Nephron (organoid): ENCODE measurements around the gene PRSS16.

Experiments
- H3K27ac Mint-ChIP-seq, 3 experiments: 2 replicates each; pipeline ENCODE4 v1.8.0; 2020; ENCODE audit warnings: mixed read lengths in 3 of 3, mild to moderate bottlenecking in 2 of 3, moderate library complexity in 1 of 3
- H3K27me3 Mint-ChIP-seq: 2 replicates; pipeline ENCODE4 v1.8.0; 2021; ENCODE audit warnings: low read depth, mild to moderate bottlenecking, moderate library complexity, mixed read lengths
- H3K36me3 Mint-ChIP-seq: 2 replicates; pipeline ENCODE4 v1.8.0; 2020; ENCODE audit warnings: low read depth, mixed read lengths
- H3K4me1 Mint-ChIP-seq: 2 replicates; pipeline ENCODE4 v1.8.0; 2020; ENCODE audit warnings: mixed read lengths
- H3K4me3 Mint-ChIP-seq, 3 experiments: 2 replicates each; pipeline ENCODE4 v1.8.0; 2020; ENCODE audit warnings: mild to moderate bottlenecking in 3 of 3, mixed read lengths in 3 of 3, moderate library complexity in 2 of 3
- H3K9me3 Mint-ChIP-seq: 2 replicates; pipeline ENCODE4 v1.8.0; 2020; ENCODE audit warnings: mixed read lengths
- TF ChIP-seq, protein P1 (sequence below), 3 experiments: fragments of 200-600 bp; sonication (generic); IDR thresholded peaks; one replicate each; pipeline ENCODE4 v1.5.0; 2021; ENCODE audit warnings: antibody characterized with exemption in 3 of 3; ENCODE audit not compliant: unreplicated experiment in 3 of 3

The PRSS16 gene

DNA sequence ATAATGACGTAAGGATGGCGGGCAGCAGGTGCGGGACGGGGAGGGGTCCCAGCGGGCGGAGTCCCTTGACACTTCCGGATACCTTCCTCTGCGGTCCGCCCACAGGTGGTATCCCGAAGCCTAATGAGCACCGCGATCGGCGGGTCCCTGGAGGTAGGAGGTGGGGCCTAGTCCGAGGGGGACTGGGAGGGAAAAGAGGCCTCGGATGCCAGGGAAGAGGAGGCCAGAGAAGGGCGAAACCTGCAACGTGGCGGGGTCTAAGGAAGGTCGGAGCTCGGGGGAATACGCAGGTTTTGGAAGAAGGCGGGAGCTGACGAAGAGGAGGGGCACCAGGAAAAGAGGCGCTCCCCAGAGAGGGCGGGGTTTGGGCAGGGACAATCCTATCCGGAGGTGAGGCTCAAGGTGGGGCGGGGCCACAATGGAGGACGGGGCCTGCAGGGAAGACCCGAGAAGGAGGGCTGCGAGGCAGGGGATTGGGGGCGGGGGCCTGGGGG is 3.7 kb downstream of the PRSS16 start:
- Mint-ChIP-seq H3K36me3 (no peaks in the 10 kb centered on the region), H3K9me3 (no peaks in the 10 kb centered on the region), H3K27ac (peak overlapping the region in 2 of 3 experiments; percentile 33 to 90), H3K4me3 (peak overlapping the region; percentile 84 to 96 (median 87)), H3K4me1 (peaks cover 6% of the 10 kb centered on the region), H3K27me3 (no peaks in the 10 kb centered on the region)
- TF ChIP-seq, protein P1, sequence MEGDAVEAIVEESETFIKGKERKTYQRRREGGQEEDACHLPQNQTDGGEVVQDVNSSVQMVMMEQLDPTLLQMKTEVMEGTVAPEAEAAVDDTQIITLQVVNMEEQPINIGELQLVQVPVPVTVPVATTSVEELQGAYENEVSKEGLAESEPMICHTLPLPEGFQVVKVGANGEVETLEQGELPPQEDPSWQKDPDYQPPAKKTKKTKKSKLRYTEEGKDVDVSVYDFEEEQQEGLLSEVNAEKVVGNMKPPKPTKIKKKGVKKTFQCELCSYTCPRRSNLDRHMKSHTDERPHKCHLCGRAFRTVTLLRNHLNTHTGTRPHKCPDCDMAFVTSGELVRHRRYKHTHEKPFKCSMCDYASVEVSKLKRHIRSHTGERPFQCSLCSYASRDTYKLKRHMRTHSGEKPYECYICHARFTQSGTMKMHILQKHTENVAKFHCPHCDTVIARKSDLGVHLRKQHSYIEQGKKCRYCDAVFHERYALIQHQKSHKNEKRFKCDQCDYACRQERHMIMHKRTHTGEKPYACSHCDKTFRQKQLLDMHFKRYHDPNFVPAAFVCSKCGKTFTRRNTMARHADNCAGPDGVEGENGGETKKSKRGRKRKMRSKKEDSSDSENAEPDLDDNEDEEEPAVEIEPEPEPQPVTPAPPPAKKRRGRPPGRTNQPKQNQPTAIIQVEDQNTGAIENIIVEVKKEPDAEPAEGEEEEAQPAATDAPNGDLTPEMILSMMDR (IDR thresholded peaks at IDR 0.05; ENCODE audit: unreplicated experiment in 3 of 3), result no peak

DNA sequence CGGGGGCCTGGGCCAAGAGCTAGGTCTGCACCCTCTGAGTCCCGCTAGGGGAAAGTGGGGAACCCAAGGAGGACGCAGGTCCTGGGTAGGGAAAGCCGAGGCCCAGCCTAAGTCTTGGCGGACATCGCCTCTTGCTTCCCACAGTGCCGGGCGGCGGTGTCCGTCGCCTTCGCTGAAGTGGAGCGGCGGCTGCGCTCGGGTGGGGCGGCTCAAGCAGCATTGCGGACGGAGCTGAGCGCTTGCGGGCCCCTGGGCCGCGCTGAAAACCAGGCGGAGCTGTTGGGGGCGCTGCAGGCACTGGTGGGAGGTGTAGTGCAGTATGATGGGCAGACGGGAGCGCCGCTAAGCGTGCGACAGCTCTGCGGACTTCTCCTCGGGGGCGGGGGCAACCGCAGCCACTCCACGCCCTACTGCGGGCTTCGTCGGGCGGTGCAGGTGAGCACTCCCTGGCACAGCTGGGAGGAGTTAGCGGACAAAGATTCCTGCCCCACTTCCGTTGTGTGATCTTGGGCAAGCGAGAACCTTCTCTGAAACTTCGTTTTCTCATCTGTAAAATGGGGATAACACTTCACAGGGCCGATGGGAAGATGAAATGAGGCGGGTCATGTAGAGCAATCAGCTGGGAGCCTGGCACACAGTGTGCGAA is 4.2 kb downstream of the PRSS16 start:
- peak overlapping the region; percentile 84 to 96 (median 87) for H3K4me3 Mint-ChIP-seq
- H3K27ac Mint-ChIP-seq, result peak overlapping the region in 1 of 3 experiments; percentile 90
- H3K27me3 Mint-ChIP-seq, result no peaks in the 10 kb centered on the region
- peaks cover 6% of the 10 kb centered on the region for H3K4me1 Mint-ChIP-seq
- H3K9me3 Mint-ChIP-seq, result no peaks in the 10 kb centered on the region
- TF ChIP-seq, protein P1 (IDR thresholded peaks at IDR 0.05; ENCODE audit: unreplicated experiment in 3 of 3), result peak; percentile 38 to 71 (median 42)
- no peaks in the 10 kb centered on the region for H3K36me3 Mint-ChIP-seq

DNA sequence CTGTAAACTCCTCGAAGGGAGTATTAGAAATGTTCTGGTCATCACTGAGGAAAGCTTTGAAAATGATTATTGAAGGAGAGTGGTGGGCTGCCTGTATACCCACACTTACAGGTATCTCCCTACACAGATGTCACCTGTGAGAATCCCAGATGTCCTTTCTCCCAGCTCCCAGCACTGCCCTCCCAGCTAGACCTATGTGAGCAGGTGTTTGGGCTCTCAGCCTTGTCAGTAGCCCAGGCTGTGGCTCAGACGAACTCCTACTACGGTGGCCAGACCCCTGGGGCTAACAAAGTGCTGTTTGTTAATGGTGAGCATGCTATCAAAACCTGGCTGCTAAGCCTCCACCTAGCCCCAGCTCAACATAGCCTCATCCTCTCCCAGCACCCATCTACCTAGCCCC is 7.1 kb downstream of the PRSS16 start:
- Mint-ChIP-seq H3K27ac (no peak overlapping the region), H3K9me3 (no peaks in the 10 kb centered on the region), H3K4me3 (no peak overlapping the region), H3K27me3 (no peaks in the 10 kb centered on the region), H3K4me1 (peaks cover 6% of the 10 kb centered on the region), H3K36me3 (no peaks in the 10 kb centered on the region)
- TF ChIP-seq, protein P1 (IDR thresholded peaks at IDR 0.05; ENCODE audit: unreplicated experiment in 3 of 3), result no peak

DNA sequence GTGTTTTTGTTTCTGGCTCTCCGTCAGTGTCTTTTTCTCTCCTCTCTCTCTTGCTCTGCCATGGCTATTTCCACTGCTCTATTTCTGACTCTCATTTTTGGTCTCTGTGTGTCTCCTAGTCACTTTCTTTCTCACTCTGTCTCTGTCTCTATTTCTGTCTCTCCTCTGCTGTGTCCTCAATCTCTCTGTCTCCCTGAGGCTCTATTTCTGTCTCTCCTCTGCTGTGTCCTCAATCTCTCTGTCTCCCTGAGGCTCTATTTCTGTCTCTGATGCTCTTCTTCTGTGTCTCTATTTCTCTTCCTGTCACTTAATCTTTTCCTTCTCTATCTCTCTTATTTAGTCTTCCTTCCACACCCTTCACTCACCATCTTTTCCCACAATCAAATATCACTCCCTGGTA is 8.4 kb downstream of the PRSS16 start:
- no peak overlapping the region for H3K27ac Mint-ChIP-seq
- TF ChIP-seq, protein P1 (IDR thresholded peaks at IDR 0.05; ENCODE audit: unreplicated experiment in 3 of 3), result no peak

DNA sequence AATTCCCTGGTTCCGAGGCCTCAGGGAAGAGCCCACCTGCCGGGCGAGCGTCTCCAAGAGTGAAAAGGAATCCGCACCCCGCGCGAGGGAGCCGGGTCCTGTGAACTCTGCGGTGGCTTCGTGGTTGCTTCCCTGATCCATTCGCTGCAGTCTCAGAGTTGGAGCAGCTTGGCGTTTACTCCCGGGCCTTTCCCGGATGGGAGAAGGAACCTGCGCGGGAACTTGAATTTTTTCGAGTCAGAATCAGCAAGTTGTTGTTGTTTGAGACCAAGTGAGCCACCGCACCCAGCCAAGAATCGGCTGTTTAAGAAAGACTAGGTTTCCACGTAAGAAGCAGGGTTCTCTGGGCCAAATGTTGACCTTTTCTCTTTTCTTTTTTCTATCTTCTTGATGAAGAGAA is 12.9 kb downstream of the PRSS16 start:
- Mint-ChIP-seq H3K27me3 (no peaks in the 10 kb centered on the region), H3K9me3 (no peaks in the 10 kb centered on the region), H3K4me1 (peaks cover 6% of the 10 kb centered on the region), H3K4me3 (peak overlapping the region; percentile 36 to 65 (median 53)), H3K27ac (no peak overlapping the region), H3K36me3 (no peaks in the 10 kb centered on the region)
- TF ChIP-seq, protein P1 (IDR thresholded peaks at IDR 0.05; ENCODE audit: unreplicated experiment in 3 of 3), result no peak

More for the DNA sequence above, 8.4 kb downstream of the PRSS16 start:
- H3K4me3 Mint-ChIP-seq, result peak overlapping the region in 2 of 3 experiments; percentile 1 to 16
- no peaks in the 10 kb centered on the region for H3K36me3 Mint-ChIP-seq
- peaks cover 6% of the 10 kb centered on the region for H3K4me1 Mint-ChIP-seq
- no peaks in the 10 kb centered on the region for H3K9me3 Mint-ChIP-seq
- no peaks in the 10 kb centered on the region for H3K27me3 Mint-ChIP-seq
